Stomach (tissue), 4 donors: Measurements from ENCODE around the gene DDX18.

Experiments
- POLR2A ChIP-seq, 4 donors: fragments of 450-650 bp; IDR thresholded peaks; one replicate each; pipeline ENCODE4 v1.6.1; 2016; ENCODE audit warnings: antibody characterized with exemption in 4 of 4, control low read depth in 2 of 4, mild to moderate bottlenecking in 1 of 4, moderate library complexity in 1 of 4
- POLR2AphosphoS5 ChIP-seq, 3 donors: sonication (generic); formaldehyde crosslinking; IDR thresholded peaks; one replicate each; pipeline ENCODE4 v1.6.1; 2016; ENCODE audit warnings: antibody characterized with exemption in 3 of 3
- TF ChIP-seq, protein P1 (sequence below), 7 experiments: fragments of 450-650 bp in 4 of 7; fragments of 200-600 bp in 3 of 7; sonication (generic) in 3 of 7; IDR thresholded peaks; one replicate each; pipeline ENCODE4 v1.5.1; 2016 to 2019; ENCODE audit warnings: antibody characterized with exemption in 7 of 7, control low read depth in 2 of 7, mild to moderate bottlenecking in 1 of 7

- TF ChIP-seq POLR2AphosphoS5 (IDR thresholded peaks at IDR 0.05) (no peak), POLR2A (IDR thresholded peaks at IDR 0.05) (no peak)
- TF ChIP-seq, protein P1, sequence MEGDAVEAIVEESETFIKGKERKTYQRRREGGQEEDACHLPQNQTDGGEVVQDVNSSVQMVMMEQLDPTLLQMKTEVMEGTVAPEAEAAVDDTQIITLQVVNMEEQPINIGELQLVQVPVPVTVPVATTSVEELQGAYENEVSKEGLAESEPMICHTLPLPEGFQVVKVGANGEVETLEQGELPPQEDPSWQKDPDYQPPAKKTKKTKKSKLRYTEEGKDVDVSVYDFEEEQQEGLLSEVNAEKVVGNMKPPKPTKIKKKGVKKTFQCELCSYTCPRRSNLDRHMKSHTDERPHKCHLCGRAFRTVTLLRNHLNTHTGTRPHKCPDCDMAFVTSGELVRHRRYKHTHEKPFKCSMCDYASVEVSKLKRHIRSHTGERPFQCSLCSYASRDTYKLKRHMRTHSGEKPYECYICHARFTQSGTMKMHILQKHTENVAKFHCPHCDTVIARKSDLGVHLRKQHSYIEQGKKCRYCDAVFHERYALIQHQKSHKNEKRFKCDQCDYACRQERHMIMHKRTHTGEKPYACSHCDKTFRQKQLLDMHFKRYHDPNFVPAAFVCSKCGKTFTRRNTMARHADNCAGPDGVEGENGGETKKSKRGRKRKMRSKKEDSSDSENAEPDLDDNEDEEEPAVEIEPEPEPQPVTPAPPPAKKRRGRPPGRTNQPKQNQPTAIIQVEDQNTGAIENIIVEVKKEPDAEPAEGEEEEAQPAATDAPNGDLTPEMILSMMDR (IDR thresholded peaks at IDR 0.05) = no peak
Observed at GRCh38 chr2:117854610-117855009, 40.1 kb downstream of the DDX18 start.
